C4-2B (cell line): Measurements from ENCODE around the gene DNAJC25.

Source experiments
- CTCF ChIP-seq: fragments of 450-650 bp; conservative IDR thresholded peaks from 2 replicates; pipeline ENCODE4 v1.5.1; 2017; ENCODE audit warnings: mild to moderate bottlenecking
- ZFX ChIP-seq: fragments of 450-650 bp; IDR thresholded peaks from 2 replicates; pipeline ENCODE4 v1.6.1; 2017

GRCh38 chr9:111663301-111663823 lies 32.2 kb downstream of the DNAJC25 start:
- TF ChIP-seq CTCF (no peak), ZFX (no peak)
